OCI-LY7 (cell line): ENCODE results near the gene CD207. TPM values are rescaled to one million over a fixed set of nuclear protein-coding genes. Genes with fewer than 3 reads are reported as not detected.

Experiments used
- BruUV-seq: library from RNA; stranded (reverse); fragments of 400-500 nt; replicated peaks from 2 replicates; lab custom pipeline; 2021; lab: Mats Ljungman, UMichigan
- CTCF ChIA-PET: fragments of 300-600 bp; sonication (Branson Sonifier 250); formaldehyde crosslinking; loops from one replicate; lab custom pipeline; 2022; ENCODE audit warnings: antibody characterized with exemption; ENCODE audit not compliant: unreplicated experiment; lab: Charles Lee
- POLR2A ChIA-PET: fragments of 300-600 bp; sonication (Branson Sonifier 250); formaldehyde crosslinking; loops from one replicate; lab custom pipeline; 2022; ENCODE audit warnings: antibody characterized with exemption; lab: Charles Lee
- DNase-seq: peaks from one replicate; pipeline ENCODE4 v3.0.0-alpha.2; 2015; ENCODE audit warnings: low spot score
- H2AFZ ChIP-seq: fragments of 200-600 bp; sonication (generic), shearing (Covaris generic); 2 replicates; pipeline ENCODE4 v1.6.1; 2014; ENCODE audit warnings: mild to moderate bottlenecking, antibody characterized with exemption, low read length, moderate library complexity
- H3K27ac ChIP-seq: fragments of 200-600 bp; sonication (generic); 2 replicates; pipeline ENCODE4 v1.5.1; 2014; ENCODE audit warnings: mixed run types, low read depth, mild to moderate bottlenecking, moderate library complexity, low read length, inconsistent platforms; ENCODE audit not compliant: poor library complexity, severe bottlenecking
- H3K36me3 ChIP-seq: fragments of 200-600 bp; sonication (generic); 2 replicates; pipeline ENCODE4 v1.6.1; 2014; ENCODE audit warnings: mild to moderate bottlenecking, antibody characterized with exemption, low read length, moderate library complexity, mixed read lengths; ENCODE audit not compliant: insufficient read depth
- H3K4me1 ChIP-seq: fragments of 200-600 bp; sonication (generic); 2 replicates; pipeline ENCODE4 v1.5.1; 2014; ENCODE audit warnings: mild to moderate bottlenecking, low read length; ENCODE audit not compliant: insufficient read depth, poor library complexity, severe bottlenecking
- H3K4me2 ChIP-seq: fragments of 200-600 bp; sonication (generic); 2 replicates; pipeline ENCODE4 v1.6.1; 2014; ENCODE audit warnings: mild to moderate bottlenecking, low read length
- H3K4me3 ChIP-seq: fragments of 200-600 bp; sonication (generic); 2 replicates; pipeline ENCODE4 v1.5.1; 2014; ENCODE audit warnings: mild to moderate bottlenecking, low read depth, low read length; ENCODE audit not compliant: poor library complexity, severe bottlenecking
- H3K79me2 ChIP-seq: fragments of 200-600 bp; sonication (generic); 2 replicates; pipeline ENCODE4 v1.6.1; 2016; ENCODE audit warnings: low read depth, mild to moderate bottlenecking, low read length, moderate library complexity, mixed read lengths; ENCODE audit not compliant: insufficient read depth
- H3K9me2 ChIP-seq: fragments of 200-600 bp; sonication (generic); 2 replicates; pipeline ENCODE4 v1.6.1; 2016; ENCODE audit warnings: mild to moderate bottlenecking, low read length, mixed read lengths; ENCODE audit not compliant: insufficient read depth
- H3K9me3 ChIP-seq: fragments of 200-600 bp; sonication (generic); 2 replicates; pipeline ENCODE4 v1.6.1; 2014; ENCODE audit warnings: mild to moderate bottlenecking, mixed run types, low read length, mixed read lengths
- H4K20me1 ChIP-seq: fragments of 200-600 bp; sonication (generic); 2 replicates; pipeline ENCODE4 v1.6.1; 2014; ENCODE audit warnings: mild to moderate bottlenecking, antibody characterized with exemption, low read length, moderate library complexity, mixed read lengths; ENCODE audit not compliant: insufficient read depth
- CTCF ChIP-seq: fragments of 200-600 bp; sonication (generic); conservative IDR thresholded peaks from 2 replicates; pipeline ENCODE4 v1.5.1; 2014; ENCODE audit warnings: mild to moderate bottlenecking, antibody characterized with exemption, low read length, moderate library complexity, mixed read lengths
- EZH2phosphoT487 ChIP-seq: fragments of 200-600 bp; sonication (generic); IDR thresholded peaks from 2 replicates; pipeline ENCODE4 v1.6.1; 2018; ENCODE audit warnings: low read depth, borderline replicate concordance, mild to moderate bottlenecking, mixed run types, antibody characterized with exemption, low read length, moderate library complexity, mixed read lengths
- intact Hi-C: fragments of 100-400 bp; cut with micrococcal nuclease; formaldehyde crosslinking; loops from one replicate; pipeline ENCODE4 v1.10.0; 2022; ENCODE audit not compliant: unreplicated experiment
- total RNA-seq, 2 experiments: library from RNA; depleted of rRNA in 1 of 2; stranded (reverse); fragments of >200 nt in 1 of 2; shearing (Covaris generic) in 1 of 2; gene quantifications; 2 replicates each; pipeline ENCODE4 v1.2.3, GENCODE V29; 2014 to 2022

CD207 gene
- total RNA-seq, 2 experiments from 2014 or later = not detected

- H3K9me2 ChIP-seq = no peaks in the 10 kb centered on the region
- H3K27ac ChIP-seq = no peak overlapping the region
- H4K20me1 ChIP-seq = no peaks in the 10 kb centered on the region
- H2AFZ ChIP-seq = no peak overlapping the region
- no peak for DNase-seq
- H3K79me2 ChIP-seq = no peaks in the 10 kb centered on the region
- H3K36me3 ChIP-seq = no peaks in the 10 kb centered on the region
- no TSS peak for BruUV-seq
- no peak overlapping the region for H3K4me3 ChIP-seq
- no peak for TF ChIP-seq CTCF
- no peak for TF ChIP-seq EZH2phosphoT487
- no peaks in the 10 kb centered on the region for H3K4me1 ChIP-seq
- POLR2A ChIA-PET = no interaction called here
- CTCF ChIA-PET = no interaction called here
- no peak overlapping the region for H3K4me2 ChIP-seq
- intact Hi-C loops = no loop called here
- no peaks in the 10 kb centered on the region for H3K9me3 ChIP-seq
Observed at GRCh38 chr2:70823249-70823648, 12.4 kb downstream of the CD207 start.

- Histone ChIP-seq H3K79me2 (no peaks in the 10 kb centered on the region), H2AFZ (no peak overlapping the region), H3K9me3 (no peaks in the 10 kb centered on the region), H3K9me2 (no peaks in the 10 kb centered on the region), H3K4me1 (no peaks in the 10 kb centered on the region), H3K4me2 (no peak overlapping the region), H3K36me3 (no peaks in the 10 kb centered on the region), H3K27ac (no peak overlapping the region), H4K20me1 (no peaks in the 10 kb centered on the region), H3K4me3 (no peak overlapping the region)
- no peak for TF ChIP-seq EZH2phosphoT487
- no peak for TF ChIP-seq CTCF
- POLR2A ChIA-PET = no interaction called here
- intact Hi-C loops = no loop called here
- DNase-seq = no peak
- CTCF ChIA-PET = no interaction called here
- BruUV-seq = no TSS peak
Observed at GRCh38 chr2:70822843-70823242, 12.8 kb downstream of the CD207 start.

GRCh38 chr2:70820499-70820898 is 15.1 kb downstream of the CD207 start, which contains the start of gene CLEC4F:
CLEC4F (minus strand) TSS chr2:70820599; CDS start chr2:70820523, 76 bp downstream.
- CTCF ChIA-PET = no interaction called here
- intact Hi-C loops = no loop called here
- Histone ChIP-seq H3K79me2 (no peaks in the 10 kb centered on the region), H3K36me3 (no peaks in the 10 kb centered on the region), H3K9me3 (no peaks in the 10 kb centered on the region), H4K20me1 (no peaks in the 10 kb centered on the region), H3K4me3 (no peak within 1 kb of the TSS), H3K4me1 (no peaks in the 10 kb centered on the region), H2AFZ (no peak within 1 kb of the TSS), H3K9me2 (no peaks in the 10 kb centered on the region), H3K4me2 (no peak within 1 kb of the TSS), H3K27ac (no peak within 1 kb of the TSS)
- BruUV-seq = no TSS peak
- no peak for DNase-seq
- POLR2A ChIA-PET = no interaction called here
- TF ChIP-seq CTCF (no peak), EZH2phosphoT487 (no peak)
